NCI-H2107 (cell line): Measurements from ENCODE around the gene NMNAT3.

Experiments used
- DNase-seq: peaks from one replicate; lab custom pipeline; 2025; lab: John Stamatoyannopoulos, UW

Gene NMNAT3

GRCh38 chr3:139677388-139678155 lies at the start of gene NMNAT3:
TSS of gene NMNAT3 (minus strand) at chr3:139677972. CDS start at chr3:139627724, 50,248 bp downstream.
- DNase-seq = peak; percentile 91

- no peak for DNase-seq
Measured at GRCh38 chr3:139721370-139721769, 43.6 kb upstream of the NMNAT3 start.

DNA sequence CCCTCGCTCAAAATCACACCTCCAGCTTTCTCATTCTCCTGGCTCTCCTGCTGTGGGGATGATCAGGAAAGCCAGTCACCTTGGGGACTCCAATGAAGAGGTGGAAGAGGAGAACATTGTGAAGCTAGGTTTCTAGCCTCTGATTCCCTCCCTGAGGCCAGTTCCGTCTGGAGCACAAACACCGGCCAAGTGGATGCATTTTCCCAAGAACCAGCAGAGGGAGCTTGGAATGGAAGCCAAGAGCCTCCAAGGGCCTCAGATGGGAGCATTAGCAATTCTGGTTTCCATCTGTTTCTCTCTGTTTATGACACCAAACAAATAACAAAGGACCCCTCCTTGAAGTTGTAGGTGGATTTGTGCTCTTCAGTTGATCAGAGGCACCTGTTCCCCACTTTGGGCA lies 40.6 kb upstream of the NMNAT3 start:
- peak; percentile 75 for DNase-seq

DNA sequence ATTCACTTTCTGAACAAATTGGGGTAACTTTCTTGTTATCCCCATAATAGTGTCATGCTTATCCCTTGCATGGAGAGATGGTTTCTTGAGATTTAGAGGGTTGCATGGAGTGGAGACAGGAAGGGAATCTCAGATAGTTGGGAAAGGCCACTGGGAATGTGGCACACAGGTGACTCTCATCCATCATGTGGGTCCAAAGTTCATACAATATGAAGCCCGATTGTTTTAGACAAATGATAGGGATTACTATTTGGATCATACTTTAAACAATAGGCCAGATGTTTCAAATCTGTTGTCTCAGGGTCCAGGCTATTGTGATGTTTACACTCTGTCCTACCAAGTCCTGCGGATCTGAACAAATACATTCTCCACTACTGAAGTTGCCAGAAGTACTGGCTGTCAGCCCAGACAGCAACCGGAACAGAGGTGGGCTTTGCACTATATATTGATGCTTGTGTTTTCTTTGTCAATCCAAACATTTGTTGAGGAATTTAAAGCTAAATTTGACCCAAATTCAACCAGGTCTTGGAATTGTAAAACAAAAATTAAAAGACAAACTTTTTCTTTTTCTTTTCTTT lies 39.2 kb upstream of the NMNAT3 start:
- DNase-seq = no peak

- no peak for DNase-seq
Measured at GRCh38 chr3:139715743-139716360, 38.1 kb upstream of the NMNAT3 start.

DNA sequence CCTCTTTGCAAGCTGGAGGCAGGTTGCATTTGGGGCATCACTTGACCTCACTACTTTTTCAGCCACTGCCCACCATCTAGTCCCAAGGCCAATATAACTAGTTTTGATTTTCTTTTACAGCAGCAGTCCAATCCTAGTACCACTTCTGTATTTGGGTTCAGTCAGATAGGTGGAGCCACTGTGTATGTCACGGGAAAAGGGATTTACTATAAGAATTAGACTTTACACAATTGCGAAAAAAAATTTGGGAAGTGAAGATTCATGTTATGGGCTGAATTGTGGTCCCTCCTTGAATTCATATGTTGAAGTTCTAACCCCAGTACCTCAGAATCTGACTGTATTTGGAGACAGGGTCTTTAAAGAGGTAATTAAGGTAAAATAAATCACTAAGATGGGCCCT lies 37.4 kb upstream of the NMNAT3 start:
- DNase-seq = no peak

DNA sequence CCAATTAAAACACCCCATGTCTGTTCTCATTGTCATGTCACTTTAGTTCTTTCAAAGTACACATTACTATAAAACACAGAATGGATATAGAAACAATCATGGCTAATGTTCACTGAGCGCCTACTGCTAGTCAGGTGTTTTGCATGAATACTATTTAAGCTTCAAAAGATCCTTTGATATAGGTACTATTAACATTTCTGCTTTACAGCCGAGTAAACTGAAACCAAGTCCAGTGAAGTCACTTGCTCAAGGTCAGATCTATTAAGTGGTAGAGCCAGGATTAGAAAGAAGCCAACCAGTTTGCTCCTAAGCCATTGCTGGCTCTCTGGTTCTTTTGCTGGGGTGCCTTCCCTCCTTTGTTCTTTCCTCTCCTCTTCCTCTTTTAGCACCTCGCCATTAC lies 32.4 kb upstream of the NMNAT3 start:
- no peak for DNase-seq

DNA sequence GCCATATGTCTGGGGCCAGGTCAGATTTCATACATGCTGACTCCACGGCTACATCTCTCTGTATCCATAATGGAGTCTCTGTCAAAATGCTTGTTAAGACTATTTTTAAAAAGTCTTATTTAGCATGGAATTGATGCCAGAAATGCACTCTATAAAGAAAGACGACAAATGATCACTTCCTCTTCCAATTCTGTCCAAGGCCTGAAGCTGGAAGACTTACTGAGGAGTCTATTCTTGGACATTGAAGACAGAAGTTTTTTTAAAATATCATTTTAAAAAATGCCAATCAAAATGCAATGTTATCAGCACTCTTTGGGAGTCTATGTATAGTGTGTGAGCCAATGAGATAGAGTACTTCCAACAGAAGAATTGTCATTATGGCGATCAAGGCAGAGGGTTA lies 27.9 kb upstream of the NMNAT3 start:
- no peak for DNase-seq

- DNase-seq = no peak
Measured at GRCh38 chr3:139696314-139696604, 18.5 kb upstream of the NMNAT3 start.

DNA sequence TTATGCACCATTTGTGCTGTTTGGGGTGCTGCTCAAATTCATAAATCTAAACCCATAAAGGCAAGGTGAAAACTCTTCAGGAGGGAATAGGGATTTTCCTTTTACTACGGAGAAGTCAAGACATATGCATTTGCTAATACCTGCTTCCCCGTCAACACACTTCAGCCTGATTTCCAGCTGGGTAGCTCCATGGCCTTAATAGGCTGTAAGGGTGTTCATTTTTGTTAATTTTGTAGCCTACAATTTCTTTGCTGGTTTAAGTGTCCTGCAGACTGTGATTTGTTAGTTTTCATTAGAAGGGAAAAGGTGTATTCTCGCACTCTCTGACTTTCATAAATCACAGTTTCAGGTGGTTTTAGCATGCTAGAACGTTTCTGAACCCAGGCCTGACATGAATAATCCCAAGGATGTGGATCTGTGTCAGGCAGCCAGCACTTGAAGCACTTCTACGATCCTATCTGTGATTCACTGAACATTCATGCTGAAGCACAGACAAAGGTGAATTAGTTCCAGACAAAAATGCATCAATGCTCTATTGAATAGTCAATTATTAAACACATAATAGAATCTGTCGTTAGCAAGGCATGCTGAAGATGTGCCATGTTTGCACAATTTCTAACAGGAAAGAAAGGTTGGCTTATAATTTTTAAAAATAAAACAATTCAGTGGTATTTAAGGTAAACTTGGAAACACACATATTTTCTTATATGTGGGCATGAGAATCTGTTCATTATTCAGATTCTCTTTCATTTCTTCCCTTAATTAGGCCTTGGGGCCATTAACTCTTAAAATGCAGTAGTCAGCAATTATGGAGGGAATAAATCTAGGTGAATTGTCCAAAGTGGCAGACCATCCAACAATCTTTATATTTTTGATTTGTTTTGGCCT lies 17.9 kb upstream of the NMNAT3 start:
- DNase-seq = no peak

DNA sequence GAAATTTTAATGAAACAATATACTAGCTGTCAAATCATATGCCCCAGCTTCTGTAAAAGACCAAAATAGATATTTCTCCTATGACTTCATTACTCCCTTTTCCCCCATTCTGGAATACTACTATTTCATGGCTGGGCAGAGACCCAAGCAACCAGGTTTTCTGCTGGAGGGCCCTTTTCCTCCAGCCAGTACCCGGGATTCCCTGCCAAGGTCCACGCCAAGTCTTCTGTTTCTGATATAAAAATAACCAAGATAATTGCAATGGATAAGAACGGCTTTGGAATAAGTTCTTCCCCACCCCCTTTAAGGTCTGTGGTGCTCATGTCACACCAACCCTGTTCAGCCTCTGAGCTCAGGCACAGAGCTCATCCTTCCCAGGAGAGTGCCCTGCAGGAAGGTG lies 17.2 kb upstream of the NMNAT3 start:
- no peak for DNase-seq

GRCh38 chr3:139694542-139694941 lies 16.8 kb upstream of the NMNAT3 start:
- no peak for DNase-seq

- no peak for DNase-seq
Measured at GRCh38 chr3:139691619-139692018, 13.8 kb upstream of the NMNAT3 start.

DNA sequence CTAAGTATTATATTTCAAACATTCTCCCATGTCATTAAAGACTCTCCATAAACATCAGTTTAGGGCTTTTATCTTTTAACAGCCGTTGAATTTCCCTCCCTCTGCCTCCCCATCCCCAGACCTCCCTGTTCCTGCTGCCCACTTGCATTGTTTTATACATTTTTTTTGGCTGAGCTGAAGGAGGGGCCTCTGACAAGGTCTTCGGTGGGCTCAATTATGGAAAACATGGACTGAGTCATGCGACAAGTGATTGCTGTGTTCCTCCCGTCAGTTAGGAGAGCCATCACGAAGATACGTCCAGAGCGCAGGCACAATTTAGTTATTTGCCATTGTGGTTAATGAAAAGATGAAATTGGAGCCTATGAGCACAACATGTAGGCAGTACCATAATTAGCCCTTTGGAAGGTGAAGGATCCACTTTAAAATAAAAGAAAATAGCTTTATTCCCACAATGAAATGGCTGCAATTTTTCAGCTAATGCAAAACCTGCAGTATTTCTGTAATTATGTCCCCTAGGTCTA lies 12.0 kb upstream of the NMNAT3 start:
- peak; percentile 72 for DNase-seq

GRCh38 chr3:139689122-139689521 lies 11.3 kb upstream of the NMNAT3 start:
- DNase-seq = no peak

DNA sequence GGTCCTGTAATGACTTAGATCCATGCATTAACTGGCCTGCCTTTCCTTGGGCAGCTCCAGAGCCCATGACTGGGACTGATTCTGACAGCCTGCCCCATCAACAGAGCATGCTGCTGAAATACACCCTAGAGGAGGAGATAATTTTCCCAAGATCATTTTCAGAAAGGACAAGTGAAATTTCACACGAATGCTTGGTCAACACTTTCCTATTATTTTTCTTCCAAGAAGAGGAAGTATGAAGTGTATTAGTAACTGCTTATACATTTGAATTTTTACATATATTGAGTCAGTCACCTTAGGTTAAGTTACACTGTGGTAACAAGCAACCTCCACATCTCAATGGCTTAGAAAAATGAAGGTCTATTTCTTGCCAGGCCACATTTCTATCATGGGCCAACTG lies 9.7 kb upstream of the NMNAT3 start:
- no peak for DNase-seq

DNA sequence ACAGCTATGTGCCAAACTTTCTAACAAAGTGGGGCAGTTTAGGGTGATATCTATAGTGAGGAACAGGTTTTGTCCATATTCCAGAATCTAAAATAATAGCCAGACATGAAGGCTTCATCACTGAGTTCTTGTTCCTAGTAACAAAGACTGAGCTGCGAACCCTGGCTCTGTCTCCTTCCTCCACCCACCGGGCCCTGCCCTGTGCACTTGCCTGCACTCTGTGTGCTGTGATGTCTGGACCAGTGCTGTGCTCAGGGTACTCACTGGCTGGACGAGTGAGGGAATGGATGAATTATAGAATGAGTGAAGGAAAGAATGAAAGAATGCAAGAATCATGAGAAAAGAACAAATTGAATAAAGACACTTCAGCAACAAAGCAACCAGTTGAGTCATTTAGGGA lies 8.9 kb upstream of the NMNAT3 start:
- no peak for DNase-seq

GRCh38 chr3:139686206-139686605 lies 8.4 kb upstream of the NMNAT3 start:
- DNase-seq = no peak

GRCh38 chr3:139679220-139679775 lies 1.5 kb upstream of the NMNAT3 start:
- DNase-seq = no peak

DNA sequence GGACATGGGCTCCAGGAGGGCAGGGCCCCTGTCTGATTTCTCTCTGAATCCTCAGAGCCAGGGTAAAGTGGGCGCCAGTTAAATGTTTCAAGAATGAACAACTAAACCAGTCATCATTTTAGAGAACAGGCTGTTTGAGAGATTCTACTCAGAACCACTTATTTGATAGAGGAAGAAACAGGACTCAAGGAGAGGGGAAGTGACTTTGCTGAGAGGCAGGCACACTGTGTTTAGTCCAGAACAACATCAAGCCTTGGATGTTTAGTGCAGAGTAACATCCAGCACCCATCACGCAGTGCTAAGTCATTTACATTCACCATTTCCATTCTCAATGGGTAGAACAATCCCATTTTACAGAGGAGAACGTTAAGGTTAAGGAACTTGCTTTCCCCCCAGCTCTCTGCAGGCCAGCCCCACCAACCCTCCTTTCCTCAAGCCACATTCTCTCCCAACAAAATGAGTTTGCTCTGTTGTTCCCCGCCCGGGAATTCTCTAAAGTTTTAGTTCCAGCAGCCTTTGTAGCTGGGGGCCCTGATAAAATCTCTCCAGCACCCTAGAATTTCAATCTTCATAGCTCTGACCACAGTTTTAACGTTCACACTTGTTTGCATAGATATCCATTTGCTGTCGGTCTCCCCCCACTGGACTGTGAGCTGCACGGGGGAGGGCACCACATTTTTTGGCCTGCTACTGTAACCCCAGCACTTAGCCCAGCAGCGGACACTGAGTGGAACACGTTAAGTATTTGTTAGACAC lies 962 bp downstream of the NMNAT3 start:
- DNase-seq = no peak

GRCh38 chr3:139676108-139676507 lies 1.7 kb downstream of the NMNAT3 start:
- DNase-seq = no peak
